CD4-positive, alpha-beta T cell treated with Interleukin-4 for 4 hours (primary cell): ENCODE data around the gene ATP1A3.
A peak's percentile ranks its signal among the peaks of the same experiment; 100 is the strongest.

Source experiments
- DNase-seq: peaks from one replicate; pipeline ENCODE4 v3.0.0-alpha.2; 2020

The ATP1A3 gene

GRCh38 chr19:41984961-41985360 is 9.1 kb downstream of the ATP1A3 start:
- DNase-seq: no peak

- DNase-seq: no peak
Observed at GRCh38 chr19:41981724-41982123, 12.3 kb downstream of the ATP1A3 start.

GRCh38 chr19:41978470-41978869 is 15.6 kb downstream of the ATP1A3 start:
- no peak for DNase-seq

DNA sequence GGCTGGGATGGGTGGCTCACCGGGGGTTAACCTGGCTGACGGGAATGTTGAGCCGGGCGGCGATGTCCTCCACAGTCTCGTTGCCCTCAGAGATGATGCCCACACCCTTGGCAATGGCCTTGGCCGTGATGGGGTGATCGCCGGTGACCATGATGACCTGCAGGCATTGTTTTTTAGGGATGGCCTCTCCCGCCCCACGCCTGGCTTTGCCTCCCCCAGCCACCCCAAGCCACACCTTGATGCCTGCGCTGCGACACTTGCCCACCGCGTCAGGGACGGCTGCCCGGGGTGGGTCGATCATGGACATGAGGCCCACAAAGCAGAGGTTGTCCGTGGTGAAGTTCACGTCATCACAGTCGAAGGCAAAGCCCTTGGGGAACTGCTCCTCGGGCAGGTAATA is 16.1 kb downstream of the ATP1A3 start:
- no peak for DNase-seq

GRCh38 chr19:41974652-41975051 is 19.4 kb downstream of the ATP1A3 start:
- DNase-seq: no peak

GRCh38 chr19:41971363-41971762 is 22.7 kb downstream of the ATP1A3 start:
- DNase-seq: no peak

DNA sequence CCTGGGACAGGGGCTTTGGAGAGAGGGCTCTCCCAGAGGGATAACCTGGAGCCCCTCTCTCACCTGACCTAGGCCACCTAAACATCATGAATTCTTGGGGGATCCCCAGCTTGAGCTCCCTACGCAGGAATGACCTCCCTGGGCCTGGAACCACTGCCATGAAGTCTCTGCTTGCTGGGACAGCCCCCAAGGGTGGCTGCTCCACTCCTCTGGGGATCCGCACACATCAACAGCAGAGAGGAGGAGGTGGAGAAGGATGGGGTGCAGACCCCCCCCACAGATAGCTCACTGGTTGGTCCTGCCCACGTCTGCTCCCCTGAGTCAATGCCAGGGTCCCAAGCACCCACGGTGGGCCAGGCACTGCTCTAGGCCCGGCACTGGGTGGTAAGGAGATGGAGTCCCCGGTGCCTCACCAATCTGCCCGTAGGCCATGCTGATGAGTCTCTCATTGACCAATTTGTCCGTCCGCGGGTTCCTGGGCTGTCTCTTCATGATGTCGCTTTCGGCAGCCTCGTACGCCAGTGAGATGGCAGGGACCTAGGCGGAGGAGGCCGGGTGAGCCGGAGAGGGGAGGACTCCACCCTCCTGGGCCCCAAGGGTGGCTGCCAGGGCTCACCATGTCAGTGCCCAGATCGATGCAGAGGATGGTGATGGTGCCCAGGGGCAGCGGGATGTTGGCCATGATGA is 24.1 kb downstream of the ATP1A3 start:
- DNase-seq: no peak

DNA sequence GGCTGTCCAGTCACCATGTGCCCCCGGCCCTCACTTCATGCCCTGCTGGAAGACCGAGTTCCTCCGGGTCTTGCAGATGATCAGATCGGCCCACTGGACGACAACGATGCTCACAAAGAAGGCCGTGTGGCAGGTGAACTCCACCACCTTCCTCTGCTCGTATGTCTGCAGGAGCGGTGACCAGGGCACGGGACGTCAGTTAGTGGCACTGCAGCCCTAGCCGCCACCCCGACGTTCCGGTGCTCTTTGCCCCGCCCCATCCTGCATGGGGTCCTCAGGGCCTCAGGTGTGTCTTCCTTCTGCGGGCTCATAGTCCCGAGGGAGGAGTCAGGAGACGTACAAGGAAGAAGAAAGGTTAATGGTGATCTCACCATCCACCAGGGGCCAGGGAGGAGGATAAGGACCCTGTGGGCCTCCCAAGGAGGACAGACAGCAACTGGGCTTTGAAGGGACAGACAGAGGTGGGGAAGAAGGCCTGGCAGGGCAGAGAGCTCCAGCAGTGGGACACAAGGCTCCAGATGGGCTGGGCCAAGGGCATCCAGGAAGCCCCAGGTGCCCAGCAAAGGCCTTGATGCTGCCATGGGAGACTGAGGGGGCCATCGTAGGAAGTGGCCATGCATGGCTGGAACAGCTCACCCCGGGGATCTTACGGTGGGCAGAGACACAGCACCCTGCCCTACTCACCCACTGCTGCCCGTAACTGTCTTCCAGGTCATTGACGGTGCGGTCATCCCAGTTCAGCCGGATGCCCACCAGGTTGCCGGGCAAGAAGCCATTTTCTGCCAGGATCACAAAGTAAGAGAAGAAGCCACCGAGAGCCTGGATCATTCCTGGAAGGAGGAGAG is 25.1 kb downstream of the ATP1A3 start:
- DNase-seq: no peak

DNA sequence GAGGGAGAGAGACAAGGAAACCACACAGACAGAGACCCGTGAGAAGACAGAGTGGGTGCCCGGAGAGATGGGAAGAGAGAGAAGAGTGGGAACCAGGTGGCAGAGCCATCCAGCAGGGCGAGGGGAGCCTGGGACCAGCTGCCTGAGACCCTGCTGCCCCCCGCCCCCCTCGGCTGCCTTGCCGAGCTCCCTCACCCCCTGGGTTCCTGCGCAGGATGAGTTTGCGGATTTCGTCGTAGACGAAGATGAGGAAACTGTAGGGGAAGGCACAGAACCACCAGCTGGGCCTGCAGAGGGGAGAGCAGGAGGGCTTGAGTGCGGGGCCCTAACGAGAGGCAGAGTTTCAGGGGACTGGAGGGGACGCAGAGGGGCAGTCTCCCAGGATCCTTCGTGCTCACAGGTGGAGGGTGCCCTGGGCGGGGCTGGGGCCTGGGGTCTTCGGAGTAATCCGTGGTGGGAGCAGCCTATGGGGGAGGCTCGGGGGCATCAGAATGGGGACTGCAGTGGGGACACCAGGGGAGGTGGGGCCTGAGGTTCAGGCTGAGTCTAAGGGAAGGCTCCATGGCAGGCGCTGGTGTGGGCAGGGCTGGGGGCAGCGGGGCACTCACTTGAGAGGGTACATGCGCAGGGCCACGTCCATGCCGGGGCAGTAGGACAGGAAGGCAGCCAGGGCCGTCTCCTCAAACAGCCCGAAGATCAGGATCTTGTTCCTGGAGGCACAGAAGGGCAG is 26.8 kb downstream of the ATP1A3 start:
- DNase-seq: no peak

DNA sequence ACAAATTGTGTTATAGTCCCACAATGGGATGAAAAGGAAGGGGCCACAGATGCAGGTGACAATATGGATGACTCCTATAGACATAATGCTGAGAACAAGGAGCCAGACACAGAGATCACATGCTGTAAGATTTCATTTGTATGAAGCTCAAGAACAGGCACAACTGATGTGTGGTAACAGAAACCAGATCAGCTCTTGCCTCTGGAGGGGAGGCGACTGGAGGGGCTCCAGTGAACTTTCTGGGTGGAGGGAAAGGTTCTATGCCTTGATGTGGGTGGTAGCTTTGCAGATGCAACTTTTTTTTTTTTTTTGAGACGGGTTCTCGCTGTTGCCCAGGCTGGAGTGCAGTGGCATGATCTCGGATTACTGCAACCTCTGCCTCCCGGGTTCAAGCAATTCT is 28.9 kb downstream of the ATP1A3 start:
- DNase-seq: no peak

DNA sequence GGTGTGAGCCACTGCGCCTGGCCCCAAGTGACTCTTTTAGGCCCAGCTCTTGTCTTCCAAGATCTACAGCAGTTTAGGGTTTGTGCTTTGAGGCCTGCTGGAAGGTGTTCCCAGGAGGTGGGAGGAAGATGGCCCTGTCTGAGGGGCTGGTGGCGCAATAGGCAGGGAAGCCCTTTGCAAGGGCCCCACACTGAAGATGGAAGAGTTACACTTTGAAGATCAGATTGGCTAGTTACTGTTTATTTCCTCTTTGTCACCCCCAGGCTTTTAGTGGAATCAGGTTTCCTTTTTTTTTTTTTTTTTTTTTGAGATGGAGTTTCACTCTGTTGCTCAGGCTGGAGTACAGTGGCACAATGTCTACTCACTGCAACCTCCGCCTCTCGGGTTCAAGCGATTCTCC is 33.1 kb downstream of the ATP1A3 start:
- no peak for DNase-seq

- peak; percentile 89 for DNase-seq
Observed at GRCh38 chr19:41959056-41960053, 34.7 kb downstream of the ATP1A3 start, which contains the start of gene RABAC1. Gene RABAC1 (minus strand): TSS chr19:41959321. CDS start chr19:41959292, 29 bp downstream.

DNA sequence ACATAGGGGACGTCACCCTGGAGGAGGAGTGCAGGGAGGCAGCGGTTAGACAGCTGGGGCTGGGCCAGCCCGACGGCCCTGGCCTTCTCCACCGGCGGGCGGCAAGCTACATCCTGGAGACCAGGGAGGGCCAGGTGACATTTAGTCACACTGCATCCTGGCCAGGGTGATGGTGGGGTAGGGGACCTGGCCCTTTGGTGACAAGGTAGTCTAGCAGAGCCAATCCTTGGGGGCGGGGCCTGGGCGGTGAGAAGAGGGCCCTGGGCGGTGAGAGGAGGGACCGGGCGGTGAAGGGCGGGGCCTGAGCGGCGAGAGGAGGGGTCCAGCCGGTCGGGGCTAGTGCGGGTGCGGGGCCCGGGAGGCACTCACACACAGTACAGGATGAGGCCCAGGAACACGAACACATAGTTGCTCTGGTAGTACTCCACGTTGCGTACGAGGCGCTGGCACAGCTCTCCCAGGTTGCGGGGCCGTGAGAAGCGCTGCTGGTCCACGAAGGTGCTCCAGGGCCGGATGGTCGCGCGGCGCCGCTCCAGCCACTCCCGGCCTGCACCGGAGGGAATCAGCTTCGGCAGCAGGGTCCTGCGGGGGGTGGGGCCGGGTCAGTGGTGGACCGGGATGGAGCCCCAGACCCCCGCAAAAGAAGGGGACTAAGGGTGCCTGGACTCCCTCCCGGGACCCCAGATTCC is 35.5 kb downstream of the ATP1A3 start:
- DNase-seq: peak; percentile 72

DNA sequence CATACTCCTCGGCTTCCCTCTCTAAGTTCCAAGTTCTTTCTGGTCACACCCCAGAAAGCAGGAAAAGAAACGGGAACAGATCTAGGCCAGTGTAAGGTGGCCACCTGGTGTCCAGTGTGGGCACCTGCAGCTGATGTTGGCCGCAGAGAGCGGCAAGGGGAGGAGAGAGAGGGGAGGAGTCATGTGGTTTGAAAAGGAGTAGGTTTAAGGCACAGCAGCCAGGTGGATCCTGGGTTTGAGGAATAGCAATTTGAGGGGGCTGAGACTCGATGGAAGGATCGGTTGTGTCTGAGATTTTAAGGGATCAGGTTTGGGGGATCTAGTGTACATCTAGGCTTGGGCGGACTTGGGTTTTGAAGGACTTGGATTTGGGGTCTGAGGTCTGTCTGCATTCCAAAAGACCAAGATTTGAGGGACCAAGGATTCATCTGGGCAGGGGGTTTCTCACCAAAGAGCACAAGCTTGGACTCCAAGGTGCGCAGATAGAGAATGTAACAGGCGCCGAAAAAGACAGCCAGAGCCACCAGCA is 36.1 kb downstream of the ATP1A3 start:
- peak; percentile 40 for DNase-seq

DNA sequence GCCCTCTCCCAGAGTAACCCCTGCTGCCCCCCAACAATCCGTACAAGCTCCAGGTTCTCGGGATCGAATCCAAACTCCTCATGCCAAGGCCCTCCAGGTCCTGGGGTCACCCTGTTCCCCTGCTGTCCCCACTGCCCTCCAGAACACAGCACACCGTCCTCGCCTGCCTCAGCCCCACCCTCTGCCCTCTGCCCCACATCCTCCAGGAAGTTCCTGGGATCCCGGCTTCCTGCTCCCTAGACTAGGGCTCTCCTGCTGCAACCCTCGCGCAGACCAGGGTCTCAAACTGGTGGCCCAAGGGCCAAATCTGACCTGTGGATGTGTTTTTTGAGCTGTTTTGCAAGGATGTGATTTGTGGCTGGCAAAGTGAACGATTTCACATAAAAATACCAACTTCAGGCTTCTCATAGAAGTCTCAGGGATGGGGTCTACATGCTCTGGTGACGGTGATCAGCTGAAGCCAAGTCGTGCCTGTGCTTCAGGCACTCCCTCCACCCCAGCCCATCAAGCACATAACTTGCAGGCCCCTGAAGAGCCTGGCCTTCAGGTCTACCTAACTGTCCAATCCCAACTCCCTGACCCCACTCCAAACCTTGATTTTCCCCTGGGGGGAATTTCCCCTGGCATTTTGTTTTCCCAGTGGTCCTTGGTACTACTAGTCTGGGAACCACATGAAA is 36.7 kb downstream of the ATP1A3 start:
- no peak for DNase-seq

GRCh38 chr19:41956621-41957020 is 37.4 kb downstream of the ATP1A3 start:
- no peak for DNase-seq

- DNase-seq: no peak
Observed at GRCh38 chr19:41955521-41955920, 38.5 kb downstream of the ATP1A3 start.

GRCh38 chr19:41951686-41952172 is 42.3 kb downstream of the ATP1A3 start:
- peak; percentile 81 for DNase-seq

GRCh38 chr19:41947091-41947490 is 46.9 kb downstream of the ATP1A3 start:
- DNase-seq: peak; percentile 44

- DNase-seq: peak; percentile 96
Observed at GRCh38 chr19:41945135-41945766, 48.8 kb downstream of the ATP1A3 start.
